Lung (tissue), 12 donors: ENCODE measurements around the gene TVP23A. TPM values are rescaled to one million over a fixed set of nuclear protein-coding genes. Genes with fewer than 3 reads are reported as not detected.
A peak's percentile ranks its signal among the peaks of the same experiment; 100 is the strongest.

ENCODE experiments used
- ATAC-seq: fragments of 200-7000 bp; cut with Tn5 transposase; one replicate; pipeline ENCODE4 v1.9.1; 2020; ENCODE audit warnings: moderate number of reproducible peaks; ENCODE audit not compliant: insufficient read depth, low FRiP score
- DNase-seq, 3 donors: peaks; one replicate each; pipeline ENCODE4 v3.0.0-alpha.2; 2013 to 2017
- H3K27ac ChIP-seq, 2 donors: one replicate each; pipeline ENCODE4 v1.5.1; 2013; ENCODE audit warnings: mild to moderate bottlenecking in 2 of 2, moderate library complexity in 2 of 2, control low read depth in 1 of 2, inconsistent platforms in 1 of 2, low read depth in 1 of 2, low read length in 1 of 2
- H3K27me3 ChIP-seq, 3 donors: one replicate each; pipeline ENCODE4 v1.5.1; 2013; ENCODE audit warnings: low read length in 2 of 3; ENCODE audit not compliant: control insufficient read depth in 3 of 3, insufficient read depth in 3 of 3
- H3K36me3 ChIP-seq, 4 donors: one replicate each; pipeline ENCODE4 v1.5.1; 2013; ENCODE audit warnings: low read length in 4 of 4, mild to moderate bottlenecking in 1 of 4, moderate library complexity in 1 of 4; ENCODE audit not compliant: control insufficient read depth in 4 of 4, insufficient read depth in 4 of 4
- H3K4me1 ChIP-seq, 5 donors: one replicate each; pipeline ENCODE4 v1.5.1; 2013; ENCODE audit warnings: low read length in 5 of 5, mild to moderate bottlenecking in 2 of 5, moderate library complexity in 1 of 5; ENCODE audit not compliant: control insufficient read depth in 5 of 5, insufficient read depth in 5 of 5
- H3K4me3 ChIP-seq: one replicate; pipeline ENCODE4 v1.5.1; 2013; ENCODE audit warnings: mild to moderate bottlenecking, control low read depth, moderate library complexity
- H3K9ac ChIP-seq, 2 donors: one replicate each; pipeline ENCODE4 v1.5.1; 2013; ENCODE audit warnings: low read length in 2 of 2, control low read depth in 1 of 2; ENCODE audit not compliant: insufficient read depth in 1 of 2
- H3K9me3 ChIP-seq, 4 donors: one replicate each; pipeline ENCODE4 v1.5.1; 2013; ENCODE audit warnings: low read length in 3 of 4, mild to moderate bottlenecking in 1 of 4, moderate library complexity in 1 of 4; ENCODE audit not compliant: control insufficient read depth in 4 of 4, insufficient read depth in 3 of 4
- WGBS, 2 donors: extraction: QIAGEN DNeasy Blood & Tissue Kit; methylation state at CpG; one replicate each; pipeline ENCODE4 v1.1.7; 2013; 5-methylcytosine and 5-hydroxymethylcytosine counted together
- polyA plus RNA-seq, 2 donors: library from polyadenylated mRNA; stranded (reverse); fragments of 200-250 nt; gene quantifications; one replicate each; pipeline ENCODE4 v1.2.1, GENCODE V29; 2013
- total RNA-seq, 2 donors: library from RNA; depleted of rRNA in 1 of 2; stranded (reverse); fragments of >200 nt in 1 of 2; gene quantifications; one replicate each; pipeline ENCODE4 v1.2.1, GENCODE V29; 2014 to 2021
- TF ChIP-seq, protein P1 (sequence below): IDR thresholded peaks from 2 replicates; pipeline ENCODE4 v1.5.1; 2012; ENCODE audit warnings: mild to moderate bottlenecking; ENCODE audit errors: control extremely low read depth, extremely low read depth
- donor health status: control.
- donor health status: control.
- donor health status: Bipolar disorder and iron deficiency.
- donor health status: healthy.
- donor health status: DM: yes; HTN: yes; CAD: no.

TVP23A gene
- total and polyA plus RNA-seq, 4 donors: 0.22 to 6.1 (median 0.25) TPM

- H3K36me3 ChIP-seq: no peaks in the 10 kb centered on the region
- ATAC-seq (peak; percentile 85), DNase-seq (peak; percentile 94 to 96 (median 96))
- H3K4me3 ChIP-seq: no peak overlapping the region
- TF ChIP-seq, protein P1, sequence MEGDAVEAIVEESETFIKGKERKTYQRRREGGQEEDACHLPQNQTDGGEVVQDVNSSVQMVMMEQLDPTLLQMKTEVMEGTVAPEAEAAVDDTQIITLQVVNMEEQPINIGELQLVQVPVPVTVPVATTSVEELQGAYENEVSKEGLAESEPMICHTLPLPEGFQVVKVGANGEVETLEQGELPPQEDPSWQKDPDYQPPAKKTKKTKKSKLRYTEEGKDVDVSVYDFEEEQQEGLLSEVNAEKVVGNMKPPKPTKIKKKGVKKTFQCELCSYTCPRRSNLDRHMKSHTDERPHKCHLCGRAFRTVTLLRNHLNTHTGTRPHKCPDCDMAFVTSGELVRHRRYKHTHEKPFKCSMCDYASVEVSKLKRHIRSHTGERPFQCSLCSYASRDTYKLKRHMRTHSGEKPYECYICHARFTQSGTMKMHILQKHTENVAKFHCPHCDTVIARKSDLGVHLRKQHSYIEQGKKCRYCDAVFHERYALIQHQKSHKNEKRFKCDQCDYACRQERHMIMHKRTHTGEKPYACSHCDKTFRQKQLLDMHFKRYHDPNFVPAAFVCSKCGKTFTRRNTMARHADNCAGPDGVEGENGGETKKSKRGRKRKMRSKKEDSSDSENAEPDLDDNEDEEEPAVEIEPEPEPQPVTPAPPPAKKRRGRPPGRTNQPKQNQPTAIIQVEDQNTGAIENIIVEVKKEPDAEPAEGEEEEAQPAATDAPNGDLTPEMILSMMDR: no peak
- WGBS, 2 donors: 7 to 15% methylated on average over 17 of the region's 17 CpGs
- H3K9me3 ChIP-seq: no peaks in the 10 kb centered on the region
- H3K27me3 ChIP-seq: no peaks in the 10 kb centered on the region
- peaks cover 4 to 23% (median 13%) of the 10 kb centered on the region in 5 donors for H3K4me1 ChIP-seq
- peak overlapping the region in 1 of 2 donors; percentile 52 for H3K9ac ChIP-seq
- H3K27ac ChIP-seq: peak overlapping the region; percentile 75 to 98
Measured at GRCh38 chr16:10828851-10829366, 10.3 kb upstream of the TVP23A start.

DNA sequence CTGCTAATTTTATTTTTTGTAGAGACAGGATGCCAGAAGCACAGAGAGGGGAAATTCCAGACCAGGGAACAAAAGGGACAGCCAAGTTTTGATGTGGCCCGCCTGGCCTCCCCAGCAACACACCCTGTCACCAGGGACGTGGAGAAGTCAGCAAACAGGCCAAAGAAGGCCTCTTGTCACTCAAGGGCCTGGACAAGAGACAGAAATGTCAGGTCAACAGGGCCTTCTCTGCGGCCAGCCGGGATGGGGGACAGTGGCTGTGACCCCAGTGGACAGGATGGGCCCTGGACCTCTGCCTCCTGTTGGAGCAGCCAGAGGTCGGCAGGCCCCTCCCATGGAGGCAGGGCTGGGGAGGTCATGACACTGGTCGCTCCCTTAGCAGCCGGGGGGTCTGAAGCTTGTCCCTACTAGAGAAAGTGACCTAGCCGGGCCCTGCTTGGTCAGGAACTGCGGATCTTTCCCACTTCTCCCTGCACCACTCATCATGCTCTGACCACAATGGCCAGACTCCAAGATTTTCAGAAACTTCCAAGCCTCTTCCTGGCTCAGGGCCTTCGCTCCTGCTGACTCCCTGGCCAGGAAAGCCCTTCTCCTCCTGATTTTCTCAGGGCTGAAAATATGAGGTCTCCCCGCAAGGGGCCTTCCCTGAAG is 9.2 kb upstream of the TVP23A start:
- H3K9ac ChIP-seq: peak overlapping the region; percentile 26 to 30
- TF ChIP-seq, protein P1: no peak
- H3K27me3 ChIP-seq: no peaks in the 10 kb centered on the region
- no peaks in the 10 kb centered on the region for H3K9me3 ChIP-seq
- H3K4me3 ChIP-seq: no peak overlapping the region
- WGBS, 2 donors: 28 to 64% methylated on average over 11 of the region's 11 CpGs
- ATAC-seq (peak; percentile 25), DNase-seq (peak; percentile 85 to 97 (median 95))
- H3K27ac ChIP-seq: peak overlapping the region; percentile 75 to 98
- H3K36me3 ChIP-seq: no peaks in the 10 kb centered on the region
- H3K4me1 ChIP-seq: peaks cover 4 to 23% (median 13%) of the 10 kb centered on the region in 5 donors

- TF ChIP-seq, protein P1: no peak
- no peak overlapping the region for H3K9ac ChIP-seq
- 75 to 85% methylated on average over 13 of the region's 13 CpGs for WGBS, 2 donors
- H3K4me3 ChIP-seq: no peak overlapping the region
- peaks cover 2 to 21% (median 13%) of the 10 kb centered on the region in 5 donors for H3K4me1 ChIP-seq
- H3K9me3 ChIP-seq: no peaks in the 10 kb centered on the region
- H3K36me3 ChIP-seq: no peaks in the 10 kb centered on the region
- ATAC-seq: no peak
- H3K27ac ChIP-seq: peak overlapping the region in 1 of 2 donors; percentile 68
- DNase-seq: peak in 2 of 3 donors; percentile 24 to 44
- H3K27me3 ChIP-seq: no peaks in the 10 kb centered on the region
Measured at GRCh38 chr16:10824111-10824893, 5.7 kb upstream of the TVP23A start.
